GM19328 (cell line): ENCODE results near the gene MAP4.
"Not testable (repeated sequence)": the region's sequence is repeated elsewhere in the genome, so short reads cannot be mapped to it uniquely, and the experiment has no call there.

ENCODE experiments used
- ATAC-seq: cut with Tn5 transposase; IDR thresholded peaks from one replicate; pipeline ENCODE4 v1.9.1; 2021; ENCODE audit warnings: mild to moderate bottlenecking, moderate library complexity; ENCODE audit not compliant: unreplicated experiment

MAP4 gene

GRCh38 chr3:47847260-47847659, 169.0 kb downstream of the MAP4 start:
- no peak for ATAC-seq

GRCh38 chr3:47846880-47847248, 169.4 kb downstream of the MAP4 start:
- ATAC-seq = no peak

GRCh38 chr3:47846186-47846879, 169.9 kb downstream of the MAP4 start:
- ATAC-seq = no peak

- no peak for ATAC-seq
Observed at GRCh38 chr3:47841786-47842349, 174.3 kb downstream of the MAP4 start.

GRCh38 chr3:47838503-47838902, 177.7 kb downstream of the MAP4 start:
- no peak for ATAC-seq

GRCh38 chr3:47836986-47837385, 179.2 kb downstream of the MAP4 start:
- ATAC-seq = no peak

GRCh38 chr3:47829482-47829881, 186.7 kb downstream of the MAP4 start:
- ATAC-seq = not testable (repeated sequence)

GRCh38 chr3:47825590-47825989, 190.6 kb downstream of the MAP4 start:
- no peak for ATAC-seq

GRCh38 chr3:47824541-47825473, 191.4 kb downstream of the MAP4 start:
- peak; percentile 95 for ATAC-seq

GRCh38 chr3:47817609-47818008, 198.6 kb downstream of the MAP4 start:
- ATAC-seq = no peak

- ATAC-seq = no peak
Observed at GRCh38 chr3:47813551-47814177, 202.6 kb downstream of the MAP4 start.

GRCh38 chr3:47804577-47804976, 211.6 kb downstream of the MAP4 start:
- ATAC-seq = no peak

GRCh38 chr3:47803480-47804025, 212.7 kb downstream of the MAP4 start:
- ATAC-seq = no peak

- peak; percentile 87 for ATAC-seq
Observed at GRCh38 chr3:47802734-47803479, 213.3 kb downstream of the MAP4 start, which contains the start of gene DHX30. DHX30 (plus strand) TSS chr3:47803138; CDS start chr3:47810684, 7,546 bp downstream.
